GM23338 (cell line): Measurements from ENCODE around the gene TBL1XR1. TPM values are rescaled to one million over a fixed set of nuclear protein-coding genes. Genes with fewer than 3 reads are reported as not detected.
A peak's percentile ranks its signal among the peaks of the same experiment; 100 is the strongest.

Experiments used
- ATAC-seq: fragments of 200-7000 bp; cut with Tn5 transposase; 3 replicates; pipeline ENCODE4 v1.9.1; 2020
- DNase-seq: peaks from one replicate; pipeline ENCODE4 v3.0.0-alpha.2; 2015; ENCODE audit warnings: low spot score
- H2AFZ ChIP-seq: fragments of 200-600 bp; sonication (generic); 2 replicates; pipeline ENCODE4 v1.8.0; 2016; ENCODE audit warnings: antibody characterized with exemption, mild to moderate bottlenecking, moderate library complexity
- H3F3A ChIP-seq: fragments of 200-600 bp; sonication (generic); replicated peaks from 2 replicates; pipeline ENCODE4 v1.8.0; 2017; ENCODE audit warnings: antibody characterized with exemption, mixed run types, low read depth
- H3K27ac ChIP-seq: fragments of 200-600 bp; sonication (generic); 2 replicates; pipeline ENCODE4 v1.6.1; 2016; ENCODE audit warnings: low read depth
- H3K27me3 ChIP-seq: fragments of 200-600 bp; sonication (generic); 2 replicates; pipeline ENCODE4 v1.8.0; 2016; ENCODE audit warnings: mild to moderate bottlenecking, mixed run types, moderate library complexity; ENCODE audit not compliant: insufficient read depth
- H3K36me3 ChIP-seq: fragments of 200-600 bp; sonication (generic); 2 replicates; pipeline ENCODE4 v1.8.0; 2016; ENCODE audit warnings: mild to moderate bottlenecking; ENCODE audit not compliant: insufficient read depth
- H3K4me1 ChIP-seq: fragments of 200-600 bp; sonication (generic); 2 replicates; pipeline ENCODE4 v1.8.0; 2016; ENCODE audit warnings: mild to moderate bottlenecking, moderate library complexity; ENCODE audit not compliant: insufficient read depth
- H3K4me2 ChIP-seq: fragments of 200-600 bp; sonication (generic); 2 replicates; pipeline ENCODE4 v1.7.1; 2017; ENCODE audit warnings: mixed run types
- H3K4me3 ChIP-seq: fragments of 200-600 bp; sonication (generic); 2 replicates; pipeline ENCODE4 v1.6.1; 2016; ENCODE audit warnings: mixed run types
- H3K79me2 ChIP-seq: fragments of 200-600 bp; sonication (generic); replicated peaks from 2 replicates; pipeline ENCODE4 v1.8.0; 2017; ENCODE audit warnings: mild to moderate bottlenecking; ENCODE audit not compliant: insufficient read depth
- H3K9me2 ChIP-seq: fragments of 200-600 bp; sonication (generic); 2 replicates; pipeline ENCODE4 v1.8.0; 2017; ENCODE audit not compliant: insufficient read depth
- H4K20me1 ChIP-seq: fragments of 200-600 bp; sonication (generic); replicated peaks from 2 replicates; pipeline ENCODE4 v1.8.0; 2017; ENCODE audit warnings: mild to moderate bottlenecking; ENCODE audit not compliant: insufficient read depth
- H3K27ac Mint-ChIP-seq: 2 replicates; pipeline ENCODE4 v1.8.0; 2020; ENCODE audit warnings: inconsistent platforms, mild to moderate bottlenecking, moderate library complexity, mixed read lengths
- H3K27me3 Mint-ChIP-seq: 3 replicates; pipeline ENCODE4 v1.8.0; 2022; ENCODE audit warnings: low read depth, mild to moderate bottlenecking, moderate library complexity, mixed read lengths, inconsistent platforms; ENCODE audit not compliant: insufficient read depth, poor library complexity
- H3K36me3 Mint-ChIP-seq: 3 replicates; pipeline ENCODE4 v1.8.0; 2021; ENCODE audit warnings: low read depth, mild to moderate bottlenecking, inconsistent platforms, moderate library complexity, mixed read lengths
- H3K4me1 Mint-ChIP-seq: 3 replicates; pipeline ENCODE4 v1.8.0; 2020; ENCODE audit warnings: mild to moderate bottlenecking, inconsistent platforms, mixed read lengths
- H3K4me3 Mint-ChIP-seq: 3 replicates; pipeline ENCODE4 v1.8.0; 2021; ENCODE audit warnings: moderate library complexity, mild to moderate bottlenecking, inconsistent platforms, mixed read lengths
- H3K9me3 Mint-ChIP-seq: 3 replicates; pipeline ENCODE4 v1.8.0; 2020; ENCODE audit warnings: moderate library complexity, mild to moderate bottlenecking, inconsistent platforms, mixed read lengths
- CTCF ChIP-seq, 2 experiments: fragments of 200-600 bp in 1 of 2; sonication (generic) in 1 of 2; conservative IDR thresholded peaks; 2 replicates each; pipeline versions ENCODE4 v1.5.1 to v1.6.1; 2016 to 2017; ENCODE audit warnings: antibody characterized with exemption in 2 of 2, low read depth in 2 of 2, mild to moderate bottlenecking in 2 of 2, moderate library complexity in 1 of 2
- EZH2phosphoT487 ChIP-seq: fragments of 200-600 bp; sonication (generic); IDR thresholded peaks from one replicate; pipeline ENCODE4 v1.8.1; 2018; ENCODE audit warnings: antibody characterized with exemption; ENCODE audit not compliant: unreplicated experiment
- JUNB ChIP-seq: IDR thresholded peaks from one replicate; pipeline ENCODE4 v1.6.1; 2016; ENCODE audit warnings: antibody characterized with exemption; ENCODE audit not compliant: unreplicated experiment
- NANOG ChIP-seq: IDR thresholded peaks from 2 replicates; pipeline ENCODE4 v1.6.1; 2016; ENCODE audit warnings: antibody characterized with exemption, borderline replicate concordance
- POLR2AphosphoS5 ChIP-seq: IDR thresholded peaks from 2 replicates; pipeline ENCODE4 v1.6.1; 2016; ENCODE audit warnings: antibody characterized with exemption, low read depth
- REST ChIP-seq: IDR thresholded peaks from one replicate; pipeline ENCODE4 v1.6.1; 2018; ENCODE audit warnings: antibody characterized with exemption; ENCODE audit not compliant: unreplicated experiment
- STAT1 ChIP-seq: IDR thresholded peaks from one replicate; pipeline ENCODE4 v1.6.1; 2016; ENCODE audit warnings: antibody characterized with exemption; ENCODE audit not compliant: unreplicated experiment
- ZNF114 ChIP-seq: fragments of 250-450 bp; sonication (Bioruptor Pico); IDR thresholded peaks from 2 replicates; pipeline ENCODE4 v1.5.0; 2020; ENCODE audit warnings: mild to moderate bottlenecking, moderate library complexity
- ZNF331 ChIP-seq: fragments of 250-450 bp; sonication (Bioruptor Pico); IDR thresholded peaks from 2 replicates; pipeline ENCODE4 v1.5.0; 2020; ENCODE audit warnings: low read depth, mild to moderate bottlenecking, moderate library complexity
- polyA plus RNA-seq: library from polyadenylated mRNA; unstranded; fragments of >200 nt; fragmentation: Nextera tagmentation; extraction: Ambion mirVana; gene quantifications from 2 replicates; pipeline ENCODE4 v1.2.1, GENCODE V29; 2016
- total RNA-seq: library from RNA; depleted of rRNA; stranded (reverse); fragments of >200 nt; shearing (Covaris generic); gene quantifications from 2 replicates; pipeline ENCODE4 v1.2.3, GENCODE V29; 2014
- TF ChIP-seq, protein P1 (sequence below): IDR thresholded peaks from 2 replicates; pipeline ENCODE4 v1.6.1; 2016; ENCODE audit warnings: antibody characterized with exemption

Gene TBL1XR1
- total and polyA plus RNA-seq, 2 experiments from 2014 or later, result 49.6 to 122 TPM

DNA sequence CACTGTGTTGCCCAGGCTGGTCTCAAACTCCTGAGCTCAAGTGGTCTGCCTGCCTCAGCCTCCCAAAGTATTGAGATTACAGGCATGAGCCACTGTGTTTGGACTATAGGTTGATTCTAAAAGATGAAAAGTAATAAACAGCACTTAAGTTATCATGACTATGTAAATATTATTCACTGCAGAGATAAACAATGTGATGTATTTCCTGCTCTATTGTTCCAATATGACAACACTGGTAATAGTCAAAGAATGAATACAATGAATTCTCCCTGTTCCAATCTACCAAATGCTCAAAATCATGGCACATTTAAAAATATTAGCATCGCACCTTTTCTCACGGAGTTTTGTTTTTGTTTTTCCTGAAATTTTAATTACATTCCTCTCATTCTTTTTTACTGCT, 36.8 kb upstream of the TBL1XR1 start:
- no peak overlapping the region for H3K27ac ChIP-seq
- no peaks in the 10 kb centered on the region for H3F3A ChIP-seq
- peaks cover 6% of the 10 kb centered on the region for H3K36me3 ChIP-seq
- peaks cover 6% of the 10 kb centered on the region for H3K27me3 Mint-ChIP-seq
- H3K4me2 ChIP-seq, result no peak overlapping the region
- H4K20me1 ChIP-seq, result no peaks in the 10 kb centered on the region
- H3K4me3 ChIP-seq, result no peak overlapping the region
- H3K4me3 Mint-ChIP-seq, result no peak overlapping the region
- H3K4me1 Mint-ChIP-seq, result no peaks in the 10 kb centered on the region; the same call in 2 of the 3 replicates
- DNase-seq (no peak), ATAC-seq (no peak)
- no peaks in the 10 kb centered on the region for H3K79me2 ChIP-seq
- H3K9me3 Mint-ChIP-seq, result peaks cover 17% of the 10 kb centered on the region
- H3K36me3 Mint-ChIP-seq, result peaks cover 15% of the 10 kb centered on the region
- H2AFZ ChIP-seq, result no peak overlapping the region
- no peak overlapping the region for H3K27ac Mint-ChIP-seq
- TF ChIP-seq, protein P1, sequence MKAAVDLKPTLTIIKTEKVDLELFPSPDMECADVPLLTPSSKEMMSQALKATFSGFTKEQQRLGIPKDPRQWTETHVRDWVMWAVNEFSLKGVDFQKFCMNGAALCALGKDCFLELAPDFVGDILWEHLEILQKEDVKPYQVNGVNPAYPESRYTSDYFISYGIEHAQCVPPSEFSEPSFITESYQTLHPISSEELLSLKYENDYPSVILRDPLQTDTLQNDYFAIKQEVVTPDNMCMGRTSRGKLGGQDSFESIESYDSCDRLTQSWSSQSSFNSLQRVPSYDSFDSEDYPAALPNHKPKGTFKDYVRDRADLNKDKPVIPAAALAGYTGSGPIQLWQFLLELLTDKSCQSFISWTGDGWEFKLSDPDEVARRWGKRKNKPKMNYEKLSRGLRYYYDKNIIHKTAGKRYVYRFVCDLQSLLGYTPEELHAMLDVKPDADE, result no peak
- no peaks in the 10 kb centered on the region for H3K27me3 ChIP-seq
- H3K4me1 ChIP-seq, result no peaks in the 10 kb centered on the region
- H3K9me2 ChIP-seq, result no peaks in the 10 kb centered on the region

DNA sequence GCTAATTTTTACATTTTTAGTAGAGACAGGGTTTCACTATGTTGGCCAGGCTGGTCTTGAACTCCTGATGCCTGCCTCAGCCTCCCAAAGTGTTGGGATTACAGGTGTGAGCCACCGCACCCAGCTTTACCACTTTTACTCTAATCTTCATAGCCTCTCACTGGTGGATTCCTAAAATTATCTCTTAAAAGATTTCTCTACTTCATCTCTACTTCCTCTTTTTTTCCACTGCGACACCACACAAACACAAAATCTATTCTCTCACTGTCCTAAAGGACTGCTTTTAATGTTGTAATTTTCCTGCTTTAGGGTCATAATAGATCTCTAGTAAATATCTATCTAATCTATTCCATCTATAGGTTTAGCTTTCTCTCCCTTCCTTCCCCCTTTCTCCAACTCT, 34.0 kb upstream of the TBL1XR1 start:
- Histone ChIP-seq H3F3A (no peaks in the 10 kb centered on the region), H3K27me3 (no peaks in the 10 kb centered on the region), H3K9me2 (no peaks in the 10 kb centered on the region), H3K79me2 (no peaks in the 10 kb centered on the region), H3K27ac (no peak overlapping the region), H2AFZ (no peak overlapping the region), H3K4me3 (no peak overlapping the region), H4K20me1 (no peaks in the 10 kb centered on the region), H3K4me2 (no peak overlapping the region), H3K4me1 (no peaks in the 10 kb centered on the region), H3K36me3 (peaks cover 6% of the 10 kb centered on the region)
- peaks cover 21% of the 10 kb centered on the region for H3K36me3 Mint-ChIP-seq
- H3K4me1 Mint-ChIP-seq, result no peaks in the 10 kb centered on the region; the same call in 2 of the 3 replicates
- peaks cover 28% of the 10 kb centered on the region for H3K9me3 Mint-ChIP-seq
- ATAC-seq (no peak), DNase-seq (no peak)
- TF ChIP-seq JUNB (no peak), CTCF (conservative IDR thresholded peaks at IDR 0.05; ENCODE audit: low read depth in 2 of 2) (no peak)
- no peak overlapping the region for H3K4me3 Mint-ChIP-seq
- peaks cover 6% of the 10 kb centered on the region for H3K27me3 Mint-ChIP-seq
- no peak overlapping the region for H3K27ac Mint-ChIP-seq

DNA sequence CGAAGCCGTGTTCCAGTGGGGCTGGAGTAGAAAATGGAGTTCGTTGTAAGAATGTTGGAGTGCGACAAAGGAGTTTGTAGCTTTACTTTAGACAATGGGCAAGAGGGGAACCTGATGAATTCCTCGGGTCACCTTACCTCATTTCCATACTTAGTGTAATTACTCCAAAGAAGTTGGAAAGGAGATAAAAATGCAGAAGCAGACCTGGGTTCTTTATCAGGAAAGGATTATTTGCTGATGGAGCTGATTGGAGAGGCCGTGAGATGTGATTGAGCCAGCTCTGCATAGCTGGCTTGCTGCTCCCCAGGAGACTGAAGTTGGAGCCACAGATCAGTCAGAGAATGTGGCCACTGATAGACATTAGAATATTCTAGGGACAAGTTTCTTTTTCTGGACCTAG, 33.4 kb upstream of the TBL1XR1 start:
- Histone ChIP-seq H4K20me1 (no peaks in the 10 kb centered on the region), H3K4me1 (no peaks in the 10 kb centered on the region), H3K27ac (no peak overlapping the region), H3F3A (no peaks in the 10 kb centered on the region), H3K36me3 (peaks cover 6% of the 10 kb centered on the region), H2AFZ (0 out of 2 replicates have a peak overlapping the region, but pooled peaks have one; percentile 29), H3K4me3 (no peak overlapping the region), H3K4me2 (no peak overlapping the region), H3K79me2 (no peaks in the 10 kb centered on the region), H3K9me2 (no peaks in the 10 kb centered on the region), H3K27me3 (no peaks in the 10 kb centered on the region)
- Mint-ChIP-seq H3K4me3 (no peak overlapping the region), H3K36me3 (peaks cover 21% of the 10 kb centered on the region), H3K9me3 (peaks cover 28% of the 10 kb centered on the region), H3K27me3 (peaks cover 6% of the 10 kb centered on the region), H3K27ac (no peak overlapping the region), H3K4me1 (no peaks in the 10 kb centered on the region; the same call in 2 of the 3 replicates)
- ATAC-seq (no peak), DNase-seq (no peak)
- no peak for TF ChIP-seq NANOG
- no peak for TF ChIP-seq POLR2AphosphoS5
- no peak for TF ChIP-seq STAT1
- no peak for TF ChIP-seq EZH2phosphoT487
- TF ChIP-seq JUNB, result no peak
- no peak for TF ChIP-seq REST
- no peak for TF ChIP-seq ZNF114
- TF ChIP-seq ZNF331 (CRISPR knock-in tag), result no peak
- TF ChIP-seq, protein P1, result no peak
